Fibroblast of lung (primary cell): ENCODE results near the gene MOCS3. TPM values are rescaled to one million over a fixed set of nuclear protein-coding genes. Genes with fewer than 3 reads are reported as not detected.

ENCODE experiments used
- DNase-seq, 2 donors: peaks; one replicate each; pipeline versions ENCODE4 v3.0.0 to v3.0.0-alpha.2; 2010; ENCODE audit warnings: low read depth in 2 of 2
- H2AFZ ChIP-seq: 2 replicates; pipeline ENCODE4 v1.5.1; 2012; ENCODE audit warnings: low read length, control low read depth, inconsistent platforms
- H3K27ac ChIP-seq: 2 replicates; pipeline ENCODE4 v1.5.1; 2011; ENCODE audit warnings: low read length, control low read depth; ENCODE audit not compliant: insufficient read depth
- H3K27me3 ChIP-seq: 2 replicates; pipeline ENCODE4 v1.5.1; 2011; ENCODE audit warnings: mild to moderate bottlenecking, low read length; ENCODE audit not compliant: control insufficient read depth, insufficient read depth
- H3K36me3 ChIP-seq: 2 replicates; pipeline ENCODE4 v1.5.1; 2011; ENCODE audit warnings: low read length; ENCODE audit not compliant: control insufficient read depth, insufficient read depth
- H3K4me1 ChIP-seq: 2 replicates; pipeline ENCODE4 v1.5.1; 2011; ENCODE audit warnings: low read length; ENCODE audit not compliant: control insufficient read depth, insufficient read depth; ENCODE audit errors: extremely low read depth
- H3K4me2 ChIP-seq: 2 replicates; pipeline ENCODE4 v1.5.1; 2011; ENCODE audit warnings: low read length, control low read depth; ENCODE audit not compliant: insufficient read depth; ENCODE audit errors: extremely low read depth
- H3K4me3 ChIP-seq, 4 experiments: fragments of 200-600 bp in 1 of 4; sonication (generic) in 1 of 4; replicated peaks in 1 of 4; 2 replicates each; pipeline ENCODE4 v1.5.1; 2011 to 2016; ENCODE audit warnings: low read length in 4 of 4, low read depth in 3 of 4, mild to moderate bottlenecking in 3 of 4, control low read depth in 2 of 4, inconsistent platforms in 1 of 4, mixed read lengths in 1 of 4; ENCODE audit not compliant: insufficient read depth in 1 of 4; ENCODE audit errors: control extremely low read depth in 1 of 4
- H3K79me2 ChIP-seq: 2 replicates; pipeline ENCODE4 v1.5.1; 2012; ENCODE audit warnings: mild to moderate bottlenecking, low read length, inconsistent platforms; ENCODE audit not compliant: control insufficient read depth, insufficient read depth
- H3K9ac ChIP-seq: 2 replicates; pipeline ENCODE4 v1.5.1; 2011; ENCODE audit warnings: mild to moderate bottlenecking, low read length, control low read depth; ENCODE audit not compliant: insufficient read depth
- H3K9me3 ChIP-seq: 2 replicates; pipeline ENCODE4 v1.5.1; 2012; ENCODE audit warnings: low read depth, low read length; ENCODE audit not compliant: control insufficient read depth, insufficient read depth
- H4K20me1 ChIP-seq: 2 replicates; pipeline ENCODE4 v1.5.1; 2011; ENCODE audit warnings: low read length; ENCODE audit not compliant: control insufficient read depth, insufficient read depth; ENCODE audit errors: extremely low read depth
- CTCF ChIP-seq, 2 donors: IDR thresholded peaks in 1 of 2; conservative IDR thresholded peaks in 1 of 2; 1 replicate in 1 of 2; 2 replicates in 1 of 2; pipeline ENCODE4 v1.5.1; 2011 to 2012; ENCODE audit warnings: low read length in 2 of 2, control low read depth in 1 of 2, inconsistent platforms in 1 of 2, low read depth in 1 of 2, mild to moderate bottlenecking in 1 of 2
- EZH2 ChIP-seq: IDR thresholded peaks from 2 replicates; pipeline ENCODE4 v1.5.1; 2012; ENCODE audit warnings: low read length, control low read depth, mild to moderate bottlenecking; ENCODE audit errors: missing control alignments
- polyA plus RNA-seq, 2 donors: library from polyadenylated mRNA; depleted of rRNA in 1 of 2; stranded (reverse) in 1 of 2; unstranded in 1 of 2; fragments of >200 nt; gene quantifications; 2 replicates each; pipeline ENCODE4 v1.2.1, GENCODE V29; 2011 to 2012; ENCODE audit warnings: missing spikeins in 1 of 2
- total RNA-seq: library from RNA; depleted of rRNA; stranded (reverse); fragments of >200 nt; gene quantifications from 2 replicates; pipeline ENCODE4 v1.2.1, GENCODE V29; 2014

MOCS3 gene
- total and polyA plus RNA-seq, 2 donors (not counting 1 experiment from before 2014, with no cell fraction given): 3.7 to 10.1 TPM

GRCh38 chr20:50916257-50916656, 42.4 kb upstream of the MOCS3 start:
- no peak overlapping the region for H3K4me2 ChIP-seq
- peaks cover 96% of the 10 kb centered on the region for H3K79me2 ChIP-seq
- peaks cover 15% of the 10 kb centered on the region for H4K20me1 ChIP-seq
- peak overlapping the region; percentile 5 for H3K27ac ChIP-seq
- no peak overlapping the region for H3K4me3 ChIP-seq
- no peaks in the 10 kb centered on the region for H3K36me3 ChIP-seq
- DNase-seq: peak; percentile 51 to 55
- H3K9ac ChIP-seq: no peak overlapping the region
- peaks cover 33% of the 10 kb centered on the region for H3K4me1 ChIP-seq
- H2AFZ ChIP-seq: no peak overlapping the region
- H3K27me3 ChIP-seq: no peaks in the 10 kb centered on the region
- no peaks in the 10 kb centered on the region for H3K9me3 ChIP-seq
- TF ChIP-seq EZH2 (no peak), CTCF (conservative IDR thresholded peaks at IDR 0.05 in 1 of 2, IDR thresholded peaks at IDR 0.05 in 1 of 2; ENCODE audit: low read depth in 1 of 2, low read length in 2 of 2) (no peak)

GRCh38 chr20:50916934-50917333, 41.7 kb upstream of the MOCS3 start:
- no peak overlapping the region for H2AFZ ChIP-seq
- H3K27me3 ChIP-seq: no peaks in the 10 kb centered on the region
- peaks cover 15% of the 10 kb centered on the region for H4K20me1 ChIP-seq
- no peak for DNase-seq
- no peak overlapping the region for H3K9ac ChIP-seq
- H3K4me1 ChIP-seq: peaks cover 30% of the 10 kb centered on the region
- H3K4me3 ChIP-seq: no peak overlapping the region
- H3K79me2 ChIP-seq: peaks cover 97% of the 10 kb centered on the region
- no peaks in the 10 kb centered on the region for H3K9me3 ChIP-seq
- H3K27ac ChIP-seq: peak overlapping the region; percentile 35
- TF ChIP-seq EZH2 (no peak), CTCF (conservative IDR thresholded peaks at IDR 0.05 in 1 of 2, IDR thresholded peaks at IDR 0.05 in 1 of 2; ENCODE audit: low read depth in 1 of 2, low read length in 2 of 2) (no peak)
- H3K4me2 ChIP-seq: peak overlapping the region; percentile 5
- H3K36me3 ChIP-seq: no peaks in the 10 kb centered on the region

GRCh38 chr20:50918403-50918802, 40.2 kb upstream of the MOCS3 start:
- no peaks in the 10 kb centered on the region for H3K9me3 ChIP-seq
- H3K4me1 ChIP-seq: peaks cover 33% of the 10 kb centered on the region
- H3K9ac ChIP-seq: no peak overlapping the region
- no peak overlapping the region for H2AFZ ChIP-seq
- no peaks in the 10 kb centered on the region for H3K36me3 ChIP-seq
- H3K79me2 ChIP-seq: peaks cover 98% of the 10 kb centered on the region
- H3K27ac ChIP-seq: no peak overlapping the region
- DNase-seq: peak; percentile 56 to 83
- H3K4me2 ChIP-seq: no peak overlapping the region
- TF ChIP-seq EZH2: no peak
- no peak for TF ChIP-seq CTCF (conservative IDR thresholded peaks at IDR 0.05 in 1 of 2, IDR thresholded peaks at IDR 0.05 in 1 of 2; ENCODE audit: low read depth in 1 of 2, low read length in 2 of 2)
- H3K4me3 ChIP-seq: no peak overlapping the region
- H4K20me1 ChIP-seq: peaks cover 15% of the 10 kb centered on the region
- H3K27me3 ChIP-seq: no peaks in the 10 kb centered on the region
